ENCODE measurements around the gene RPS6KB2.

DNA sequence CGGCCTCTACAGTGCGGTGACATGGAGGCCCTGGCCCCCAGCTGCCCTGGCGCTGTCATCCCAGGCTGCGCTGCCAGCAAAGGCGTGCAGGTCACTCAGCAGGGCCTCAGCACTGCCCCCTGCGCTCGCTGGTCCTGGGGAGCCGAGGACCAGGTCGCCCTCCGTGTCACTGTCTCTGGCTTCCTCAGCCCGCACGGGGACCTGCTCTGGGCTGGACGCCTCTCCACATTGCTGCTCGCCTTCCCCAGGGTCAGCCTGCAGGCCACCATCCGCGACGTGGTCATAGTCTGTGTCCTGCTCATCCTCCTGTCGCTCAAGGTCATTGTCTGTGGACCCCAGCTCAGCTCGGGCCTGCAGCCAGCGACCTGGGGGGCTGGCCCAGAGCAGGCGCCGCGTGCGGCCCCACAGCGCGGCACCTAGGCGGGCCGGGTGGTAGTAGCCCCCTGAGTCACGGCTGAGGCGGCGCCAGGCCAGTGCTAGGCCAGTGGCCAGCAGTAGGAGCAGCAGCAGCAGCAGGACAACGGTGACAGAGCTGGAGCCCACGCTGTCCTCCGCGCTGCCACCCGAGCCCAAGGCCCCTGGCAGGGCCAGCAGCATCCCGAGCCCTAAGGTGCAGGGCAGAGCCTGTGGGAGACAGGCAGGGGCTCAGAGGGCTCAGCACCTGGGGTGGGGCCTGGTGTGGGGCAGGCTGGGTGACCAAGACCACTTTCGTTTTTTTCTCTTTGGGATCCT, 7.6 kb downstream of the RPS6KB2 start:
- TF ChIP-seq FOXP2 (optimal IDR thresholded peaks at IDR 0.05; ENCODE audit: borderline replicate concordance, extremely low read depth, extremely low read length, insufficient read depth) (no peak), POLR2AphosphoS5 (IDR thresholded peaks at IDR 0.05; ENCODE audit: low read depth, low read length) (0 out of 2 replicates have a peak, but pooled peaks have one; percentile 6), SIN3A (IDR thresholded peaks at IDR 0.05; ENCODE audit: borderline replicate concordance, insufficient read depth, low read length) (no peak)
